Bronchial epithelial cell (primary cell): ENCODE measurements around the gene DIRAS2. TPM values are rescaled to one million over a fixed set of nuclear protein-coding genes. Genes with fewer than 3 reads are reported as not detected.
A peak's percentile ranks its signal among the peaks of the same experiment; 100 is the strongest.

Experiments
- DNase-seq: peaks from one replicate; pipeline ENCODE4 v3.0.0-alpha.2; 2010; ENCODE audit warnings: low read depth
- FAIRE-seq: peaks from 2 replicates; lab custom pipeline; 2011; peaks lifted over from hg19 to GRCh38; lab: Jason Lieb, UNC
- H3K27me3 ChIP-seq: 2 replicates; pipeline ENCODE4 v1.5.1; 2011; ENCODE audit warnings: low read length; ENCODE audit not compliant: control insufficient read depth, insufficient read depth
- H3K36me3 ChIP-seq: 2 replicates; pipeline ENCODE4 v1.5.1; 2011; ENCODE audit warnings: low read length; ENCODE audit not compliant: control insufficient read depth, insufficient read depth
- H3K4me3 ChIP-seq: 2 replicates; pipeline ENCODE4 v1.5.1; 2011; ENCODE audit warnings: mild to moderate bottlenecking, low read depth, low read length, control low read depth
- CTCF ChIP-seq: IDR thresholded peaks from 2 replicates; pipeline ENCODE4 v1.5.1; 2011; ENCODE audit warnings: mild to moderate bottlenecking, moderate library complexity, low read length, control low read depth, inconsistent platforms; ENCODE audit not compliant: insufficient read depth, severe bottlenecking
- total RNA-seq: library from RNA; depleted of rRNA; stranded (reverse); fragments of >200 nt; gene quantifications from 2 replicates; pipeline ENCODE4 v1.2.1, GENCODE V29; 2014

The DIRAS2 gene
- total RNA-seq, 1 donor from 2014 or later: under 0.01 TPM

- no peaks in the 10 kb centered on the region for H3K36me3 ChIP-seq
- DNase-seq: no peak
- H3K27me3 ChIP-seq: no peaks in the 10 kb centered on the region
- no peak for TF ChIP-seq CTCF
- H3K4me3 ChIP-seq: no peak overlapping the region
- FAIRE-seq: no peak
These were observed 31.1 kb downstream of the DIRAS2 start for GRCh38 chr9:90611568-90611967.

DNA sequence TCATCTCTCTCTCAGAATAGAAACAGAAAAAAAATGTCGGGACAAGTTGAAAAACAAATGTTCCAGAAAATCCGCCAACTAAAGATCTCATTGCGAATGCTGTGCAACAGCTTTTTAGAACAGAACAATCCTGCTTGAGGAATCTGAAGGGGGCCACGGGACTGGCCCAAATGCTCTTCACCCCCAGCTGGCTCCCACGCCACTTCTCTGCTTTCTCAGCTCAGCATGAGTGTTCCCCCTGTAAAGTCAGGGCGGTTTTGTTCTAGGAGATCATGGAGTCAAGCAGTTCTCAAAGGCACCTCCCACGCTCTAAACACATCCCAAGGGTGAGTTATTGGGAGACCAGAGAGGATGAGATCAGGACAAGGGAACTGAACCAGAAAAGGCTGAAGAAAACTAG, 31.5 kb downstream of the DIRAS2 start:
- no peaks in the 10 kb centered on the region for H3K36me3 ChIP-seq
- TF ChIP-seq CTCF: no peak
- DNase-seq: no peak
- FAIRE-seq: no peak
- no peaks in the 10 kb centered on the region for H3K27me3 ChIP-seq
- no peak overlapping the region for H3K4me3 ChIP-seq

DNA sequence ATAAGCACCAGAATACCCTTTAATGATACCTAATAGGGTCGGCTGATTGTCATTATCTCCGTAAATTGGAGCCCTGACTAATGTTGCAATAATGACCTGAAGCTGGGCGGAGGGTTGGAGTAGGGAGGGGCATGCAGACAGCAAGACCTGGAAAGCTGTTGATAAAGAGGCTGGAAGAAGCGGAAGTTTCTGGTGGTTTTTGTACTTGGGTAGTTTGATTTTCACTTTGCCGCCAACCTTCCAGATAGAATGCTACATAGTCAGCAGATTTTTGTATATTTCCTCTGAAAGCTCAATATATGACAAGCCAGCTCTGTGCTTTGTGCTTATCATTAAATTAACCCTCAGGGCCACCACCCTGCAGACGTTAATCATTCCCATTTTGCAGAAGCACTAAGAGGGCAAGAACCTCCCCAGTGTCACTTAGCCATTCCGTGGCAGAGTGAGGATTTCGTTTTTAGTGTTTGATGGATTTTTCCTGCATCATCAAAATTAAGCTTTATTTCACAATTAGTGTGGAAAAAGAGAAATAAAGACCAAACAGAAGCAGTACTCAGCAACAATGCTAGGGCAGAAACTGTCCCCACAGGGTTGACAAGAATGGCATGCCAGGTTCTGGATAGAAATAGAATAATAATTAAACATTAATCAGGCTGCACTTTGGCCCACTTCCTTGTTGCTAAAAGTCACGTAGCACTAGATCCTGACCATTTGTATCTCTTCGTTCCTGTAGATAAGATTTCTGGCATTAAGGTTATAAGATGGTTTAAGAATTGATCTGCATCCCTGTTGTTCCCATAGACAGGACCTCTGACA, 34.7 kb downstream of the DIRAS2 start:
- Histone ChIP-seq H3K36me3 (no peaks in the 10 kb centered on the region), H3K27me3 (no peaks in the 10 kb centered on the region), H3K4me3 (no peak overlapping the region)
- FAIRE-seq (no peak), DNase-seq (no peak)
- no peak for TF ChIP-seq CTCF

GRCh38 chr9:90600029-90600428, 42.6 kb downstream of the DIRAS2 start:
- no peak overlapping the region for H3K4me3 ChIP-seq
- H3K36me3 ChIP-seq: no peaks in the 10 kb centered on the region
- peak; percentile 54 for DNase-seq
- peak; percentile 6 for TF ChIP-seq CTCF
- FAIRE-seq: no peak
- no peaks in the 10 kb centered on the region for H3K27me3 ChIP-seq

GRCh38 chr9:90598191-90598590, 44.4 kb downstream of the DIRAS2 start:
- FAIRE-seq (no peak), DNase-seq (no peak)
- TF ChIP-seq CTCF: no peak
- no peak overlapping the region for H3K4me3 ChIP-seq
- H3K36me3 ChIP-seq: no peaks in the 10 kb centered on the region
- no peaks in the 10 kb centered on the region for H3K27me3 ChIP-seq
